Spinal cord (tissue), 10 donors: ENCODE data around the gene MAP1LC3B. TPM values are rescaled to one million over a fixed set of nuclear protein-coding genes. Genes with fewer than 3 reads are reported as not detected.
"Not testable (repeated sequence)": the region's sequence is repeated elsewhere in the genome, so short reads cannot be mapped to it uniquely, and the experiment has no call there.

Experiments
- DNase-seq, 6 donors: peaks; one replicate each; pipeline versions ENCODE4 v3.0.0 to v3.0.0-alpha.2; 2013 to 2015; ENCODE audit warnings: low spot score in 6 of 6, low read depth in 4 of 6
- H3K27ac ChIP-seq: one replicate; pipeline ENCODE4 v1.5.1; 2013; ENCODE audit warnings: low read depth, low read length, control low read depth
- H3K27me3 ChIP-seq: one replicate; pipeline ENCODE4 v1.6.1; 2013; ENCODE audit warnings: low read length; ENCODE audit not compliant: control insufficient read depth, insufficient read depth
- H3K36me3 ChIP-seq: one replicate; pipeline ENCODE4 v1.6.1; 2013; ENCODE audit warnings: low read length; ENCODE audit not compliant: control insufficient read depth, insufficient read depth
- H3K4me1 ChIP-seq: one replicate; pipeline ENCODE4 v1.6.1; 2013; ENCODE audit warnings: low read length; ENCODE audit not compliant: control insufficient read depth, insufficient read depth
- H3K4me3 ChIP-seq: one replicate; pipeline ENCODE4 v1.5.1; 2013; ENCODE audit warnings: low read depth, low read length, control low read depth
- H3K9me3 ChIP-seq: one replicate; pipeline ENCODE4 v1.6.1; 2013; ENCODE audit warnings: low read length; ENCODE audit not compliant: control insufficient read depth, insufficient read depth
- WGBS: methylation state at CpG from one replicate; pipeline ENCODE4 v1.1.5; 2013; ENCODE audit warnings: missing lambda C conversion rate; ENCODE audit not compliant: insufficient coverage; 5-methylcytosine and 5-hydroxymethylcytosine counted together
- polyA plus RNA-seq, 2 donors: library from polyadenylated mRNA; unstranded; fragments of 120-200 nt; gene quantifications; one replicate each; pipeline ENCODE4 v1.2.1, GENCODE V29; 2013; ENCODE audit not compliant: insufficient read length in 2 of 2
- total RNA-seq, 2 donors: library from RNA; depleted of rRNA in 1 of 2; stranded (reverse); fragments of 120-200 nt in 1 of 2; fragments of >200 nt in 1 of 2; gene quantifications; one replicate each; pipeline versions ENCODE4 v1.2.3 to v1.2.4, GENCODE V29; 2013 to 2014
- donor health status: healthy.

Gene MAP1LC3B
- total and polyA plus RNA-seq, 4 donors: 66.5 to 181 (median 119) TPM

DNA sequence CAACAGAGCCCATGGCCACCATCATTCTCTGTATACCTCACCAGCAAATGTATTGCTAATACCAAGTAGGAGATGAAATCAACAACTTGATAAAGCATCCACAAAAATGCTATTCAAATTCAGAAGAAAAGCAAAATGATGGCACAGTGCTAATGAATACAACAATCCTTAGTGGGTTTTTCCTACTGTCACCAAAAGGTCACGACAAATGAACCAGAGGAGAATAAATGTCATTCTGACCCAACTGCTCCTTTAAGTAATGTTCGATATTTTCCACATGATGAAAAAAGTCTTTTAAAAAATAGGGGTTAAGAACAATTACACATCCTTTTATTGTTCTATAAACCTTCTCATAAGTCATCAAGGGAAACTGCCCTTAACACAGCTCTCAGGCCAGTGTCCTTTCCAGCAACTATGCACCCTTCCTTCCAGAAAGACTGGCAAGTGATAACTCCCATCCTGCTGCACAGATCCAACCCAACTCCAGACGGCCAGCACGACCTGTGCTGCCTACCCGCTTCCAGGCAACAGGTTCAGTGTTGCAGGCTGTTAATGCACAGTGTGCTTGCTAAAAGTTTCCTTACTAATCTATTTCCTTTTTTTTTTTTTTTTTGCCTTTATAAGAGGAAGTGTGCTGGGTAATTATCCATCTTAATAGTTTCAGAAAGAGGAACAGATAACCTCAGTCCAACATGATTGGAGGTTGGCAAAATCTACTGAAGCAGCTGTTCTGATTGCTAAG, 23.9 kb upstream of the MAP1LC3B start:
- Histone ChIP-seq H3K4me1 (peaks cover 34% of the 10 kb centered on the region), H3K4me3 (no peak overlapping the region), H3K9me3 (no peaks in the 10 kb centered on the region), H3K27me3 (no peaks in the 10 kb centered on the region), H3K27ac (no peak overlapping the region), H3K36me3 (peaks cover 33% of the 10 kb centered on the region)
- no peak for DNase-seq
- WGBS: 20% methylated on average over 1 of the region's 5 CpGs

DNA sequence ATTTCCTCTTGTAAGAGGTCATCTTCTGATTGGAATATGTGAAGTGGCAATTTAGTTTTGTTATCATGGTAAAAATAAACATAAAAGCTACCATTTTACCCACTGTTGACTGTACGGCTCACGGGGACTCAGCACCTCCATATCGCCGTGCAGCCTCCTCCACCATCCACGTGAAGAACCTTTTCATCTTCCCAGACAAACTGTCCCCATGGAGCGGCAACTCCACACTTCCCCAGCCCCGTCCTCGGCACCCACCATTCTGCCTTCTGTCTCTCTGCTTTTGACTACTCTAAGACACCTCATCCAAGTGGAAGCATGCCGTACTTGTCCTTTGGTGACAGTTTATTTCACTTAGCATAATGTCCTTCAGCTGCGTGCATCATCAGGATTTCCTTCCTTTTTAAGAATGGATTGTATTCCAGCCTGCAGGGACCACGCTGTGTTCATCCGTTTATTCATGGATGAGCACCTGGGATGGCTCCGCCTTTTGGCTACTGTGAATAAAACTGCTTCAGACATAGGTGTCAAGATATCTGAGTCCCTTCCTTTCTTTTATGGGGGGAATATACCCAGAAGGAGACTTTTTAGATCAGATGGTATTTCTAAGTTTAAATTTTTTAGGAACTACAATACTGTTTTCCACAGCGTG, 22.9 kb upstream of the MAP1LC3B start:
- peak in 2 of 6 donors; percentile 31 to 39 for DNase-seq
- H3K36me3 ChIP-seq: peaks cover 28% of the 10 kb centered on the region
- H3K9me3 ChIP-seq: no peaks in the 10 kb centered on the region
- H3K27ac ChIP-seq: no peak overlapping the region
- 83% methylated on average over 7 of the region's 14 CpGs for WGBS
- H3K4me1 ChIP-seq: peaks cover 29% of the 10 kb centered on the region
- no peak overlapping the region for H3K4me3 ChIP-seq
- no peaks in the 10 kb centered on the region for H3K27me3 ChIP-seq

DNA sequence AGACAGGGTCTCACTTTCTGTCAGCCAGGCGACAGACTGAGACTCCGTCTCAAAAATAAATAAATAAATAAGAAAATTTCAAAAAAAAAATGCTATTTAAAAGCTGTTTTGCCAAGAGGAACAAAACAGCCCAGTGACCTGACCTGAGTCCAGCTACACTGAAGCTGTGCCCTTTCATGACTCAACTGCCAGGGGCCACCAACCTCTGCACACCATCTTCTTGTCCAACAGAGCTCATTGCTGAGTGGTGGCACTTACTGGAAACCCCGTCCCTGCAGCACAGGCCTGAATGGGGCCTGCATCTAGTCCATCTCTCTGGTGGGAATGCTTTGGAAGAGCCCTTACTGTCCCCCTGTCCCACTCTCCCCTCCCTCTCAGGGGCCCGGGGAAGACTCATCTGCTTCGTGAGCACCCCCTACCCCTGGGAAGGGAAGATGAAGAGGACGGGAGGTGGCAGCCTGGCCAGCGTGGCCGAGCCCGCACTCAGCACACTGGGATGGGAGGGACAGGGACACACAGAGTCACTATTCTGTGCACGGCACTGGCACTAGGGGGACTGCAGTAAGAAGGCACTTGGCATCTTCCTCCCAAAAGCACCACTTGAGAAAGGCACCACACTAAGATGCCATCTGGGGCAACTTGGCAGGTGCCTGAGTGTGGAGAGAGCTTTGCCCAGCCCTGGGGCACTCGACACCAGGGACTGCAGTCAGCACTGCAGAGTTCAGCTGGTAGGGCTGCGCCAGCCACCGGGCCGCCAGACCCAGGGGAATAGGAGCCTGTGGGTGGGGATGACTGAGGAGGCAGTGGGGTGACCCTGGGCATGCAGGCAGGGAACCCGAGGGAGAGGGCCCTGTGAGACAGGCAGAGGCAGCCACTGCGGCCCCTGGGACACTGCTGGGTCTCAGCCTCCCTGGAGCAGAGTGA, 22.1 kb upstream of the MAP1LC3B start:
- DNase-seq: peak in 1 of 6 donors; percentile 87
- Histone ChIP-seq H3K36me3 (peaks cover 23% of the 10 kb centered on the region), H3K27me3 (no peaks in the 10 kb centered on the region), H3K9me3 (no peaks in the 10 kb centered on the region), H3K27ac (no peak overlapping the region), H3K4me1 (peaks cover 25% of the 10 kb centered on the region), H3K4me3 (no peak overlapping the region)
- WGBS: 71% methylated on average over 12 of the region's 16 CpGs

DNA sequence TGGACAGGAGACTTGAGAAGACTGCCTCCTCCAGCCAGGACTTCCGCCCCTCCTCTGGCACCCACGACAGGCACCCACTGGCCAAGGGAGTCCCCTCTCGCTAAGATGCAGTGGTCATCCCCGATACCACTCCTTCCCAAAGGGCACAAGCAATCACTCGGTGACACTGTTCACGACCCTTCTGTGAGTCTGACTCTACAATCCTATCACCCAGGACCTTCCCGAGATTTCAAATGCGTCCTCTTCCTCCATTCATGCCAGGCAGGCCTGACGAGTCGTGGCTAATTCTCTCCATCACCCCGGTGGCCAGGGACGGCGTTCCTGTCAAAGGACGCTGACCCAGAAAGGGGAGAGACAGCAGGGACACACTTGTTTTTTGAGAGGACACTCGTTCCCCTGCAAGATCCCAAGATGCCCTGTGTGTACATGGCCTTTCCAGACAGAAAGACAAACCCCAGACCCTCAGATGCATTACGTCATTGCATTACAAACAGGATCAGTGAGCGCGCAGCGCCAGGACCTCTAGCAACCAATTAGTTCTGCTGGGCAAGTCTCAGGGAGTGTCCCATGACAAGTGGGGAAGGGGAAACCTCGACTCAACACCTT, 20.8 kb upstream of the MAP1LC3B start:
- WGBS: 53% methylated on average over 19 of the region's 20 CpGs
- peaks cover 25% of the 10 kb centered on the region for H3K4me1 ChIP-seq
- no peak overlapping the region for H3K4me3 ChIP-seq
- no peaks in the 10 kb centered on the region for H3K9me3 ChIP-seq
- no peak overlapping the region for H3K27ac ChIP-seq
- peak in 1 of 6 donors; percentile 22 for DNase-seq
- no peaks in the 10 kb centered on the region for H3K27me3 ChIP-seq
- peaks cover 21% of the 10 kb centered on the region for H3K36me3 ChIP-seq

DNA sequence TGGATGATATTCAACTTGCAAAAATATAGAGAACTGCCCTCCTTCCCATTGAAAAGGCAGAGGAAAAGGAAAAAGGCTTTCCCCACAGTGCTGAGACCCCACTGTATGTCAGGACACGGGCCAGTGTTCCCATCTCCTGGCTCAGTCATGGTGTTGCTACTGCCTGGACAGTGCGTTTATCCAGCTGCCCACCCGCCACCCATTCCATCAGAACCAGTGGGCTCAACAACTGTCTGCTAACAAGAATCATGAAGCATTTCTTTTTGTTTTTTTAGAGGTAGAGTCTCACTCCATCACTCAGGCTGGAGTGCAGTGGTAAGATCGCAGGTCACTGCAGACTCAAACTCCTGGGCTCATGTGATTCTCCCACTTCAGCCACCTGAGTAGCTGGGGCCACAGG, 19.8 kb upstream of the MAP1LC3B start:
- peaks cover 25% of the 10 kb centered on the region for H3K4me1 ChIP-seq
- WGBS: 88% methylated on average over 3 of the region's 4 CpGs
- no peaks in the 10 kb centered on the region for H3K27me3 ChIP-seq

DNA sequence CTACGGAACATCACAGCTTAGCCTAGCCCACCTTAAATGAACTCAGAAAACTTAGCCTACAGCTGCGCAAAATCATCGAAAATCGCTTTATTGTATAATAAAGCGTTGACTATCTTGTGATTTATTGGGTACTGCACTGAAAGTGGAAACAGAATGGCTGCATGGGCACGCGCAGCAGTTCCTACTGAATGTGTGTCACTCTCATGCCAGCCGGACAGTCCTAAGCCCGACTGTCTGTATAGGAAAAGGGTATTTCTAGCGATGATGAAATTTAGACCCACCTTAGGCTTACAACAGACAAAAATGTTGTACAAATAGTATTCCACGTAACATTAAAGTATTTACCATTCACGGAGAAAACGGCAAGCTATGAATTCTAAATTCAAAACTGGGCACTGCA, 17.8 kb upstream of the MAP1LC3B start:
- Histone ChIP-seq H3K4me1 (peaks cover 20% of the 10 kb centered on the region), H3K27me3 (no peaks in the 10 kb centered on the region), H3K4me3 (no peak overlapping the region), H3K27ac (no peak overlapping the region), H3K9me3 (no peaks in the 10 kb centered on the region), H3K36me3 (peaks cover 21% of the 10 kb centered on the region)
- 100% methylated on average over 3 of the region's 13 CpGs for WGBS
- no peak for DNase-seq

More for the DNA sequence above, 19.8 kb upstream of the MAP1LC3B start:
- H3K4me3 ChIP-seq: no peak overlapping the region
- no peak overlapping the region for H3K27ac ChIP-seq
- H3K9me3 ChIP-seq: no peaks in the 10 kb centered on the region
- H3K36me3 ChIP-seq: peaks cover 18% of the 10 kb centered on the region
- DNase-seq: no peak

DNA sequence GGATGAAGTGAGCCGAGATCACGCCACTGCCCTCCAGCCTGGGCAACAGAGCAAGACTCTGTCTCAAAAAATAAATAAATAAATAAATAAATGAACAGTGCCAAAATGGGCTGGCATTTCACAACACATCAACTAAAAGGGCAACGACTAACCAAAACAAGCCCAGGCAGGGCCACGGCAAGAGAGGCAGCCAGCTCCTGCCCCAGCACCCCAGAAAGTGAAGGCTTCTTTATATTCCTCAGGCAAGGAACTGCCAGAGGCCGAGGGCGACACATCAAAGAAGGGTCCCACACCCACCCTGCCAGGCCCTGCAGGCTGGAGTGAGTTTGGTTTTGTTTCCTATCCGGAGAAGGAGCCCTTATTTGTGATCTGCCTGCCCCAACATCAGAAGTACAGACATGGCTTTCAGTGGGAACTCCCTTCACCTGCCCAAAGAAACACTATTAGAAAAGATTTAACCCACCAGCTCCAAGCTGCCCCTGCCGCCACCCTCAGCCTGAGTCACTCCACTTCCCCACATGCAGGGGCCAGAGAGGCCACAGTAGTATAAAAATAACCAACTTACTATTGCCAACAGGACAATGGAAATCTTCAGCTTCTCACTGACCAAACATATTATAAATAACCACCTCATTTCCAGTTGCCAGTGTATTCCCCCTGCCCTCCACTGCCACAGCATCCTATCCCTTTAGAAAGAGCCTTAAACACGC, 16.6 kb upstream of the MAP1LC3B start:
- DNase-seq: no peak
- Histone ChIP-seq H3K27me3 (no peaks in the 10 kb centered on the region), H3K9me3 (no peaks in the 10 kb centered on the region), H3K27ac (no peak overlapping the region), H3K4me1 (peaks cover 15% of the 10 kb centered on the region), H3K4me3 (no peak overlapping the region), H3K36me3 (peaks cover 14% of the 10 kb centered on the region)
- 76% methylated on average over 2 of the region's 9 CpGs for WGBS

DNA sequence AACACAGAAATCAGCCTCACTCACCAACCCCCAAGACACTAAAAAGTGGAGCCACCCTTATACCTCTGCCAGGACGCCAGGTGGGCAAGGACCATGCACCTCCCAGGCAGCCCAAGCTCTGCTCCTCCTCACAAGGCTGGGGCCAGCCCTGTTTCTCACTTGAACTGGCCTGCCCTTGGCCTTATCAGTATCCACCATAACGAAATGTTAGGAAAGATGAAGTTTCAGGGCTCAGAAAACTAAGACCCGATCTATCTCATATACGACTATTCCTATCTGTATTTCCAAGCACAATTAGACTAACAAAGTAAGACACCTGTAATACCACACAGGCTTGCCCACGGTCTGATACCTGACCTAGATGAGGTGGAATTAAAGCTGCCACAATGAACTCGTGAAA, 15.5 kb upstream of the MAP1LC3B start:
- Histone ChIP-seq H3K36me3 (peaks cover 12% of the 10 kb centered on the region), H3K4me1 (peaks cover 11% of the 10 kb centered on the region), H3K4me3 (no peak overlapping the region), H3K27ac (no peak overlapping the region), H3K27me3 (no peaks in the 10 kb centered on the region), H3K9me3 (no peaks in the 10 kb centered on the region)
- DNase-seq: no peak
- WGBS: 88% methylated on average over 2 of the region's 6 CpGs

DNA sequence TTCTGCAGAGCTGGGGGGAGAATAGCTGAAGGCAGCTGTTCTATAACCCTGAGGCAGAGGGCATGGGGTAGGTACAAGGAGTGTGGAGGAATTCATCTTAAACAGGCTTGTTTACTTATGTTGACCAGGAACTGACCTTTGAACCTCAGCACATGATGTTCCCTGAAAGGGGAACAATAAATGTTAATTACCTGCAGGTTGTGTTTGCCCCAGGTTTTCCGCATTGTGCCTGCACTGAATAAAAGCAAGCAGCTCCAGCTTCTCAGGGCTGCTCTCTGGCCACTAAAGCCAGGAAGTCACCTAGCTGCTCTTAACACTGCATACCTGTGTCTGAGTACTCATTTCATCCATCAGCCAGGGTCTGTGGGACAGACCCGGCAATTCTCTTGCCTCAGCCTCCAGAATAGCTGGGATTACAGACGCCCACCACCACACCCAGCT, 12.8 kb upstream of the MAP1LC3B start:
- H3K27ac ChIP-seq, H3K27me3 ChIP-seq, DNase-seq, H3K4me3 ChIP-seq, H3K9me3 ChIP-seq: not testable (repeated sequence)
- 100% methylated on average over 2 of the region's 3 CpGs for WGBS
- Histone ChIP-seq H3K4me1 (peaks cover 24% of the 10 kb centered on the region), H3K36me3 (peaks cover 12% of the 10 kb centered on the region)
